ENCODE measurements around the gene ARHGAP24.
"Not testable (repeated sequence)": the region's sequence is repeated elsewhere in the genome, so short reads cannot be mapped to it uniquely, and the experiment has no call there.

ARHGAP24 gene

GRCh38 chr4:85482010-85482738 is 7.2 kb downstream of the ARHGAP24 start:
- no peak for DNase-seq (ENCODE audit: low read depth)

- no peak for DNase-seq (ENCODE audit: low read depth)
Observed at GRCh38 chr4:85486425-85487086, 11.6 kb downstream of the ARHGAP24 start.

GRCh38 chr4:85488416-85488815 is 13.5 kb downstream of the ARHGAP24 start:
- DNase-seq (ENCODE audit: low read depth): no peak

- DNase-seq (ENCODE audit: low read depth): no peak
Observed at GRCh38 chr4:85489273-85489981, 14.5 kb downstream of the ARHGAP24 start.

GRCh38 chr4:85491527-85491926 is 16.6 kb downstream of the ARHGAP24 start:
- no peak for DNase-seq (ENCODE audit: low read depth)

- DNase-seq (ENCODE audit: low read depth): no peak
Observed at GRCh38 chr4:85492336-85492735, 17.4 kb downstream of the ARHGAP24 start.

- no peak for DNase-seq (ENCODE audit: low read depth)
Observed at GRCh38 chr4:85495621-85496020, 20.7 kb downstream of the ARHGAP24 start.

- DNase-seq (ENCODE audit: low read depth): no peak
Observed at GRCh38 chr4:85496126-85496849, 21.3 kb downstream of the ARHGAP24 start.

GRCh38 chr4:85496933-85497332 is 22.0 kb downstream of the ARHGAP24 start:
- no peak for DNase-seq (ENCODE audit: low read depth)

GRCh38 chr4:85498068-85498733 is 23.3 kb downstream of the ARHGAP24 start:
- DNase-seq (ENCODE audit: low read depth): no peak

GRCh38 chr4:85499573-85499972 is 24.6 kb downstream of the ARHGAP24 start:
- DNase-seq (ENCODE audit: low read depth): no peak

- DNase-seq (ENCODE audit: low read depth): no peak
Observed at GRCh38 chr4:85500110-85500867, 25.3 kb downstream of the ARHGAP24 start.

- DNase-seq (ENCODE audit: low read depth): not testable (repeated sequence)
Observed at GRCh38 chr4:85501145-85501544, 26.2 kb downstream of the ARHGAP24 start.

GRCh38 chr4:85508654-85509053 is 33.7 kb downstream of the ARHGAP24 start:
- DNase-seq (ENCODE audit: low read depth): no peak

GRCh38 chr4:85509882-85510631 is 35.1 kb downstream of the ARHGAP24 start:
- no peak for DNase-seq (ENCODE audit: low read depth)

- DNase-seq (ENCODE audit: low read depth): no peak
Observed at GRCh38 chr4:85510632-85510984, 35.7 kb downstream of the ARHGAP24 start.

- no peak for DNase-seq (ENCODE audit: low read depth)
Observed at GRCh38 chr4:85512446-85513205, 37.7 kb downstream of the ARHGAP24 start.

GRCh38 chr4:85514117-85514516 is 39.2 kb downstream of the ARHGAP24 start:
- DNase-seq (ENCODE audit: low read depth): no peak

GRCh38 chr4:85514783-85515182 is 39.8 kb downstream of the ARHGAP24 start:
- DNase-seq (ENCODE audit: low read depth): no peak

GRCh38 chr4:85515701-85516100 is 40.8 kb downstream of the ARHGAP24 start:
- no peak for DNase-seq (ENCODE audit: low read depth)
